ENCODE data around the gene KRTAP2-3.
"Not testable (repeated sequence)": the region's sequence is repeated elsewhere in the genome, so short reads cannot be mapped to it uniquely, and the experiment has no call there.

The KRTAP2-3 gene

DNA sequence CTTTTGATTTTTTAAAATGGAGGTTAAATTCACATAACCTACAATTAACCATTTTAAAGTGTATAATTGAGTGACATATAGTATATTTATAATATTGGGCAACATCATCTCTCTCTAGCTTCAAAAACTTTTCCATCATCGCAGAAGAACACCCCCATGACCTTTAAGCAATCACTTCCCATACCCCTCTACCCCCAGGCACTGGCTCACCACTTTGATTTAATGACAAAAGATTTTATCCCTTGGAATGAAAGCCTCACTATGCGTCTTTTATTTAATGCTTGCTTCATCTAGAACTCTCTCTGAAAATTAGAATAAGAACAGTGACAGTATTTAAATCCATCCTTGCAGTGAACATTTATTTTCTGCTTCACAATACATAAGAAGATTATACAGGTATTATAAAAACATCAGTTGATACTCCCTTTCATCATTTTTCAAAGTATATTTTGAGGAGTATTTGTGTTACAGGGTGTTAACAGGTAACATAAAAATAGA is 22.0 kb downstream of the KRTAP2-3 start:
- DNase-seq (ENCODE audit: low read depth in 1 of 2, low spot score in 1 of 2) = no peak

DNA sequence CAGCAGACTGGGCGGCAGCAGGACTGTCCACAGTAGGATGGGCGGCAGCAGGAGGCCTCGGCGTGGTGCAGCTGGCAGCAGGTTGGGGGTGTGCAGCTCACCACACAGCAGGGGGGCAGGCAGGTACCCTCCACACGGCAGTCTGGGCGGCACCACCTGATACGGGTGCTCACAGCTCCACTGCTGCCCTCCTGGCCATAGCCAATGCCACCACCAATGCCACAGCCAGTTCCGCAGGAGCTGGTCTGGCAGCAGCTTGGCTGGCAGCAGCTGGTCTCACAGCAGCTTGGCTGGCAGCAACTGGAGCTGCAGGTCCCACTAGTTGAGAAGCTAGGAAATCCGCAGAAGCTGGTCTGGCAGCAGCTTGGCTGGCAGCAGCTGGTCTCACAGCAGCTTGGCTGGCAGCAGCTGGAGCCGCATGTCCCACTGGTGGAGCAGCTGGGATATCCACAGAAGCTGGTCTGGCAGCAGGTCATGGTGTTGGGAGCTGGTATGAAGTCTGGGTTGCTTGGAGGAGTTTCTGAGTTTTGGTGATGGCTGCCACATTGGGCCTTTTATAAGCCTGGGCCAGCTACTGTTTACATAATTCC is 25.5 kb downstream of the KRTAP2-3 start, which contains the start of gene KRTAP1-3:
KRTAP1-3 (minus strand) TSS at position 529 of the 590 bp plus-strand sequence; CDS start at position 476, 53 bp downstream.
- DNase-seq (ENCODE audit: low read depth in 1 of 2, low spot score in 1 of 2) = not testable (repeated sequence)

DNA sequence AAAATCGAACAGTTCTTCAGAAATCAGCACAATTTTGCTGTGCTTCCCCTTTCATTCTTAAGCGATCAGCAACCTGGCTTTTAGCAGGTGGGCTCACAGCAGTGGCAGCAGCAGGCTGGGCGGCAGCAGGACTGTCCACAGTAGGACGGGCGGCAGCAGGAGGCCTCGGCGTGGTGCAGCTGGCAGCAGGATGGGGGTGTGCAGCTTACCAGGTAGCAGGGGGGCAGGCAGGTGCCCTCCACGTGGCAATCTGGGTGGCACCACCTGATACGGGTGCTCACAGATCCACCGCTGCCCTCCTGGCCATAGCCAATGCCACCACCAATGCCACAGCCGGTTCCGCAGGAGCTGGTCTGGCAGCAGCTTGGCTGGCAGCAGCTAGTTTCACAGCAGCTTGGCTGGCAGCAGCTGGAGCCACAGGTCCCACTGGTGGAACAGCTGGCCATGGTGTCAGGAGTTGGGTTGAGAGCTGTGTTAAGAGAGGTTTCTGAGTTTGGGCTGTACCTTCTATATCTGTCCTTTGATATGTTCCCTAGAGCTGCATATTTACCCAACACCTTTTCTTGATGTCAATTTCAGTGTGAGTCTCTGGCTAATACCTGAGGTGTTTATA is 30.2 kb downstream of the KRTAP2-3 start, which contains the start of gene KRTAP1-4:
KRTAP1-4 (minus strand) TSS at position 563 of the 613 bp plus-strand sequence; CDS start at position 446, 117 bp downstream.
- DNase-seq (ENCODE audit: low read depth in 1 of 2, low spot score in 1 of 2) = no peak

- no peak for DNase-seq (ENCODE audit: low read depth in 1 of 2, low spot score in 1 of 2)
Observed at GRCh38 chr17:41026715-41027471, 33.0 kb downstream of the KRTAP2-3 start, which contains the start of gene KRTAP1-5. Gene KRTAP1-5 (minus strand): TSS chr17:41027208. CDS start chr17:41027155, 53 bp downstream.

- DNase-seq (ENCODE audit: low read depth in 1 of 2, low spot score in 1 of 2) = no peak
Observed at GRCh38 chr17:41024697-41025096, 35.2 kb downstream of the KRTAP2-3 start.

DNA sequence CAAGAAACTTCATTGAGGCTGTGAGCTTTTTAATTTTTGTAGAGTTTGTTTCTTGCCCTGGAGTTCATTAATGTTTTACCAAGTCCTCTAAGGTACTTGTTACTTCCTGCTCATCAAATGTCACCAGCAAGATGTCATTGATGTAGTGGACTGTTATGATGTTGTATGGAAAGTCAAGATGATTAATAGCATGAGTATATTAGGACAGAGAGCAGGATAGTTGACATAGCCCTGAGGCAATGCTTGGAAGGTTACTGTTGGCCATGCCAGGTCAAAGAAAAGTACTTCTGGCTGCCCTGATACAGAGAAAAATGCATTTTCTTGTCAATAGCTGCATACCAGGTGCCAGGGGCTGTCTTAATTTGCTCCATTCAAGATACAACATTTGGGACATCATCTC is 39.6 kb downstream of the KRTAP2-3 start:
- DNase-seq (ENCODE audit: low read depth in 1 of 2, low spot score in 1 of 2) = no peak

GRCh38 chr17:41019415-41019814 is 40.5 kb downstream of the KRTAP2-3 start:
- no peak for DNase-seq (ENCODE audit: low read depth in 1 of 2, low spot score in 1 of 2)

DNA sequence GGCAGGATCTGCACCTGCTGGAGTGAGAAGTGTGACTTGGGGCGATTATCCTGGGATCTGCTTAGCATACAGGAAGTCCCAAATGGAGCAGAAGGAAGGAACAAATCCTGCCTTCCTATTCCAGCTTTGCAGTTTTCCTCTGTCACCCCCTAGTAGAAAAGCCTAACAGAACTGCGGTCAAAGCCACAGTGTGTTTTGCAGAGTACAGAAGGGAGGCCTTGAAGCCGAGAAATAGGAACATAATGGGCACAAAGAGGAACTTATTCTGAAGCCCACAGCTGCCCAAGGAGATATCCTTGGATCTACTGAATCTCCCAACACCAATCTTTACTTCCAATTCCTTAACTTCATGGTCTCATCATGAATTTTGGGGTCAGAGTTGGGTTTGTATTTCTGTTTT is 41.4 kb downstream of the KRTAP2-3 start:
- no peak for DNase-seq (ENCODE audit: low read depth in 1 of 2, low spot score in 1 of 2)

DNA sequence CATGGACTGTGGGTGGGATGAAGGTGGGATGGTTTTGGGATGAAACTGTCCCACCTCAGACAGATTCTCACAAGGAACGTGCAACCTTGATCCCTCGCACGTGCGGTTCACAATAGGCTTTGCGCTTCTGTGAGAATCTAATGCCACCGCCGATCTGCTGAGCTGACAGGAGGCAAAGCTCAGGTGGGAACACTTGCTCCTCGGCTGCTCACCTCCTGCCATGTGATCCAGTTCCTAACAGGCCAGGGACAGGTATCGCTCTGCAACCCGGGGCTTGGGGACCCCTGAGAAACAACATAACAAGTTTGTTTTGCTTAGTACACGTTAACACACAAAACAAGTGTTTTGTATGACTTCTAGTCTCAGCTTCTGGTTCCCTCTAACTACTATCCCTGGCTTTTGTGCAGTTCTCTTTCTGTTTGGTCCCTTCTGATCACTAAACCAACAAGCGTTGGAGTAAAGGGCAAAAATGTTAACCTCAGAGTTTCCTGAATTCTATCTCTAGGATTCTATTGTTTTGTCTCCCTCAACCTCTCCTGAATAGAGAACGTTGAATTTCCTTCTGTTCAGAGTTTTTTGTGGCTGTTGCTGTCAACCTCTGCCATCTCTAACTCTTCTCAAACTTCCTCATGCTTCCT is 43.2 kb downstream of the KRTAP2-3 start:
- no peak for DNase-seq (ENCODE audit: low read depth in 1 of 2, low spot score in 1 of 2)

DNA sequence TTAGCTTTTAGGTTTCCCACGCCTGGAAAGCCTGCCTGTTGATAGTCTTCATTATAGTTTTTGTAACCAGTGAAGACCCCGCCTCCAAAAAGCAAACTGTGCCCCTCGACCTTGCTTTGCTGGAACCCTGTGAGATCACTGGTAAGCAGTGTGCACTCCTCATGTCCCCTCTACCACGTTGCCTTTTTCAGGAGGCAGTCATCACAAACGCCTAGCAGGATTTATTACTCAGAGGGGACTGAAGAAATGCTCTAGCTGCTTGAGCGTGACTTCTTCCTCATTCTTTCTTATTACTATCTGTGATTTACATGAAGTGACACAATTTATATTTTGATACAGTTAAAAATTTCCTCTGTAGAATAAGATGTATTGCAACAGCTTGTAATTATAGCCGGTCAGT is 44.5 kb downstream of the KRTAP2-3 start:
- DNase-seq (ENCODE audit: low read depth in 1 of 2, low spot score in 1 of 2) = no peak

DNA sequence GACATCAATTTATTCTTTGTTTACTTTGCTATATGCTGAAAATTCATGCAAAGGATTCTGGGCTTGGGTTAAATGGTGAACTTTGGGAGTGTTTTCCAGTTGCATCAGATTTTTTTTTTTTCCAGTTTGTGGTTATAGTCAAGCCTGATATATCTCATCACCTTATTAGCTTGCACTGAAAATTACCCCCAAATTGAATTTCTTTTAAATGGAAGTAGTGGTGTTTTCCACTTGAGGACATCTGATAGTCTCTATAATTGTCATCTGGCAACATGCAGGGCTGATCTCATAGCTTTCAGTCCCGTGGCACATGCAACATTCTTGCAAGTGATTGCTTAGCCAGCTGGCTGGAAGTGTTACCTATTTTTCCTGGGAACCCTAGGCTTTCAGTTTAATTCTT is 46.3 kb downstream of the KRTAP2-3 start:
- DNase-seq (ENCODE audit: low read depth in 1 of 2, low spot score in 1 of 2) = no peak

- DNase-seq (ENCODE audit: low read depth in 1 of 2, low spot score in 1 of 2) = no peak
Observed at GRCh38 chr17:41013181-41013580, 46.7 kb downstream of the KRTAP2-3 start.

- DNase-seq (ENCODE audit: low read depth in 1 of 2, low spot score in 1 of 2) = no peak
Observed at GRCh38 chr17:41012326-41013120, 47.4 kb downstream of the KRTAP2-3 start.

DNA sequence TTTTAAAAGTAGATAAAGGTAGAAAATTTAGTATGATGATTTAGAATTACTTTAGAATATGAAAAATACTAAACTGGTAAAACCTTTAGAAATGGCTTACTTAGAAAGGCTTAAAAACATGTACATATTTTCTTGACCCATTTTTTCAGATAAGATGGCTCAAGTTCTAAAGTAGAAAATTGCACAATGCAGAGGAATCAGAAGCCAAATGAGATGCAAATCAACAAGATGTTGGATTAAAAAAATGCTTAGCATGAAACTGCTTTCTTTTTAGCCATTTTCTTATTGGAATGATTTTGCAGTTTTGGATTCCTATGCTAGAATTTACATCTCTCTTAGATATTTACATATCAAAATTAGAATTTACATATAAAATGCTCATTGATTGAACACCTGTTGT is 49.5 kb downstream of the KRTAP2-3 start:
- no peak for DNase-seq (ENCODE audit: low read depth in 1 of 2, low spot score in 1 of 2)

DNA sequence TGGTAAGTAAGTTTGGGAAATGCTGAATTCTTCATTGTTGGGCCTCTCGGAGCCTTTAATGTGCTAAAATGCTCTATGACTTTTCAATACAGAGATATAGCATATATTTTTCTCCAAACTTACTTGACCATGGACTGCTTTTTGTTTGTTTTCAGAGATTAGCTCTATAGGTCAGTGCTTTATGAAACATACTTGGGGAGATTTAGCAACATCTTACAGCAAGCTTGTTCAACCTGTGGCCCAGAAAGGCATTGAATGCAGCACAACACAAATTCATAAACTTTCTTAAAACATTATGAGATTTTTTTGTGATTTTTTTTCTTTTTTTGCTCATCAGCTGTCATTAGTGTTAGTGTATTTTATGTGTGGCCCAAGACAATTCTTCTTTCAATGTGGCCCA is 50.0 kb downstream of the KRTAP2-3 start:
- no peak for DNase-seq (ENCODE audit: low read depth in 1 of 2, low spot score in 1 of 2)

GRCh38 chr17:41009301-41009760 is 50.6 kb downstream of the KRTAP2-3 start:
- no peak for DNase-seq (ENCODE audit: low read depth in 1 of 2, low spot score in 1 of 2)
